CD4-positive, alpha-beta T cell treated with Interleukin-10 for 1 hour (primary cell): Measurements from ENCODE around the gene C7orf57.

Experiments
- DNase-seq: peaks from one replicate; pipeline ENCODE4 v3.0.0-alpha.2; 2020

The C7orf57 gene

GRCh38 chr7:48087349-48087748 is 52.0 kb downstream of the C7orf57 start:
- DNase-seq = peak; percentile 44

GRCh38 chr7:48088559-48089045 is 53.3 kb downstream of the C7orf57 start:
- no peak for DNase-seq

- DNase-seq = peak; percentile 92
Observed at GRCh38 chr7:48089046-48090003, 54.0 kb downstream of the C7orf57 start, which contains the start of gene UPP1. Gene UPP1, plus strand, starts transcription at chr7:48089265. Its CDS starts 5,519 bp downstream, at chr7:48094784.

GRCh38 chr7:48090095-48090805 is 54.9 kb downstream of the C7orf57 start:
- DNase-seq = no peak

- no peak for DNase-seq
Observed at GRCh38 chr7:48091506-48092433, 56.4 kb downstream of the C7orf57 start.

- DNase-seq = no peak
Observed at GRCh38 chr7:48094861-48095293, 59.5 kb downstream of the C7orf57 start.

GRCh38 chr7:48096273-48096672 is 60.9 kb downstream of the C7orf57 start:
- peak; percentile 28 for DNase-seq

- peak; percentile 30 for DNase-seq
Observed at GRCh38 chr7:48097521-48098231, 62.3 kb downstream of the C7orf57 start.

- DNase-seq = no peak
Observed at GRCh38 chr7:48098846-48099245, 63.5 kb downstream of the C7orf57 start.

GRCh38 chr7:48099781-48100180 is 64.4 kb downstream of the C7orf57 start:
- no peak for DNase-seq

- no peak for DNase-seq
Observed at GRCh38 chr7:48101352-48101751, 66.0 kb downstream of the C7orf57 start.

GRCh38 chr7:48101968-48102367 is 66.6 kb downstream of the C7orf57 start:
- peak; percentile 25 for DNase-seq

- no peak for DNase-seq
Observed at GRCh38 chr7:48102530-48102929, 67.2 kb downstream of the C7orf57 start.

- no peak for DNase-seq
Observed at GRCh38 chr7:48105045-48105444, 69.7 kb downstream of the C7orf57 start.

GRCh38 chr7:48106906-48107659 is 71.7 kb downstream of the C7orf57 start:
- DNase-seq = no peak

- no peak for DNase-seq
Observed at GRCh38 chr7:48107926-48108472, 72.7 kb downstream of the C7orf57 start.

- DNase-seq = no peak
Observed at GRCh38 chr7:48108959-48109847, 73.9 kb downstream of the C7orf57 start.

GRCh38 chr7:48109848-48110663 is 74.7 kb downstream of the C7orf57 start:
- DNase-seq = peak; percentile 89

- no peak for DNase-seq
Observed at GRCh38 chr7:48110868-48111267, 75.5 kb downstream of the C7orf57 start.
